GM12801 (cell line): Measurements from ENCODE around the gene ARHGEF28.

Source experiments
- CTCF ChIP-seq: IDR thresholded peaks from one replicate; pipeline ENCODE4 v1.5.1; 2011; ENCODE audit warnings: control low read depth; ENCODE audit not compliant: insufficient read length; ENCODE audit errors: extremely low read depth

The ARHGEF28 gene

DNA sequence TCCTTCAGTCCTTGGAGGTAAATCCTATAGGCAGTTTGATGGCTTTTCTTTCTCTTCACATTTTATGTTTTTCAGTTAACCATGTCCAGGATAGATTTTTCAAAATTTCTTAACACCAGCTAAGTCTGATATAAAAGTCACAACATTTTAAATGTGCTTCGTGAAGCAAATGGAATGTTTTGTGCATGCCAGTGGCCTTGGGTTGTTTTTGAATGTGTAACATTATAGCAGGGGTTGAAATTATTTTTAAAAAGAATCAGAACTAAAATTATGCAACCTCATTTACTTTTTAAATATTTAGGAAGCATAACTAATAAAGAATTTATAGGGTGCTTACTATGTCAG lies 201.1 kb downstream of the ARHGEF28 start:
- TF ChIP-seq CTCF = no peak

- TF ChIP-seq CTCF = no peak
These were observed 202.5 kb downstream of the ARHGEF28 start for GRCh38 chr5:73828465-73828864.

DNA sequence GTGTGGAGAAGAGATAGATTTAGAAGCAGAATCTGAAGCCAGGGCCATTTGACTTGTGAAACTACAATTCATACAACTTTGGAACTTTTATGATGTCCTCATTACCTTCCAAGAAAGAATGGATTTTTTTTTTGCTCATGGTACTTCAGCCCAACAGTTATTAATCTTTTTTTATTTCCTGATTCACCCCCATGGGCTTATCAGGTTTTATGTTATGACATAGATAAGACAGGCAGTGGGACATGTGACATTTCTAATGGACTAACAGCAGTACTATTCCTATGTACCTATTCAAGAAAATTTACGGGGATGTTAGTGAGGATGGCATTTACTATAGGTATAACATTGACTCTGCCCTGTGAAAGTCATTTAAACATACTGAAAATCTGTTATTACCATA lies 204.7 kb downstream of the ARHGEF28 start:
- no peak for TF ChIP-seq CTCF

GRCh38 chr5:73831066-73831465 lies 205.1 kb downstream of the ARHGEF28 start:
- no peak for TF ChIP-seq CTCF

DNA sequence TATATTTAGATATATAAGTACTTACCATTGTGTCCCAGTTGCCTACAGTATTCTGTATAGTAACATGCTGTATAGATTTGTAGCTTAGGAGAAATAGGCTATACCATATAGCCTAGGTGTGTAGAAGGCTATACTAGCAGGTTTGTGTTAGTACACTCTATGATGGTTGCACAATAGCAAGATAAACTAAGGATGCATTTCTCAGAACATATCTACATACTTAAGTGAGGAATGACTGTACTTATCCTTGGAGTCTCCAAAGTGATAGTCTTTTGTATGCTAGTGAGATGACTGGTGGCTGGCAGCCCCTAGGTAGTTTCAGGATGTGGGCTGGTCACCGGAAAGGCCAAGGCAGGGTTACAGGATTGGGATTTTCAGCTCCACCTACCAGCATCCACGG lies 208.7 kb downstream of the ARHGEF28 start:
- TF ChIP-seq CTCF = no peak

DNA sequence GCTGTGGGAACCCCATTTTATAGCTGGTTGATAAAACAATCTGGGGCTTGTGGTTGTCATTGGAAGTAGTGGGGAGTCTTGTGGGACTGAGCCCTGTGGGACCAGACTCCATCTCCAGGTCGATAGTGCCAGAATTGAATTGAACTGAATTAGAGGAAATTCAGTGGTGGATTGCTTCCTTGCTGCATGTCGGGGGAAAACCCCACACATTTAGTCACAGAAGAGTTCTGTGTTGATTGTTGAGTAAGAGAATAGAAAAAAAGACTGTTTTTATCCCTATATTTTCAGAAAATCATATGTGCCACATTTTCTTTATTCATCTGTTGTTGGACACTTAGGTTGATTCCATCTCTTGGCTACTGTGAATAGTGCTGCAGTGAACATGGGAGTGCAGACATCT lies 209.7 kb downstream of the ARHGEF28 start:
- no peak for TF ChIP-seq CTCF

DNA sequence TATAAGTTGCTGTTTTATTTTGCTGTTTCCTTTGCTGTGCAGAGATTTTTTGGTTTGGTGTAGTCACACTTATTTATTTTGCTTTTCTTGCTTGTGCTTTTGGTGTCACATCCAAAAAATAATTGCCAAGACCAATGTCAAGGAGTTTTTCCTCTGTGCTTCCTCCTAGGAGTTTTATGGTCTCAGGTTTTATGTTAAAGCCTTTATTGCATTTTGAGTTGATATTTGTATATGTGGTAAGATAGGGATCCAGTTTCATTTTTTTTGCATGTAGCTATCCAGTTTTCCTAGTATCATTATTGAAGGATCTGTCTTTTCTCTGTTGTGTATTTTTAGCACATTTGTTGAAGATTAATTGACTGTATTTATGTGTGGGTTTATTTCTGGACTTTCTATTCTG lies 210.6 kb downstream of the ARHGEF28 start:
- no peak for TF ChIP-seq CTCF

GRCh38 chr5:73838901-73839300 lies 212.9 kb downstream of the ARHGEF28 start:
- TF ChIP-seq CTCF = no peak
